ENCODE data around the gene PAEP.

PAEP gene

GRCh38 chr9:135608999-135609317, 47.4 kb downstream of the PAEP start:
- Histone ChIP-seq H3K56ac (ENCODE audit: low read length) (no peak overlapping the region), H3K27ac (ENCODE audit: low read depth, low read length) (no peak overlapping the region), H3K4me3 (ENCODE audit: low read length) (no peak overlapping the region), H4K8ac (ENCODE audit: low read depth, low read length) (no peak overlapping the region), H3K23ac (ENCODE audit: low read length) (no peak overlapping the region), H3K79me1 (ENCODE audit: low read length) (no peaks in the 10 kb centered on the region), H2BK5ac (ENCODE audit: low read length) (no peak overlapping the region), H3K27me3 (ENCODE audit: insufficient read depth, low read length, poor library complexity) (no peaks in the 10 kb centered on the region), H3K4me1 (ENCODE audit: control insufficient read depth, low read depth, low read length) (no peaks in the 10 kb centered on the region), H2BK120ac (ENCODE audit: low read depth, low read length) (no peak overlapping the region), H3K4me2 (ENCODE audit: low read length) (no peak overlapping the region), H2AK5ac (ENCODE audit: low read length) (no peak overlapping the region), H3K4ac (ENCODE audit: low read depth, low read length) (no peak overlapping the region), H3K36me3 (ENCODE audit: control insufficient read depth, insufficient read depth, low read length) (no peaks in the 10 kb centered on the region), H3K18ac (ENCODE audit: low read length) (no peak overlapping the region), H3K79me2 (ENCODE audit: control insufficient read depth, insufficient read depth, low read length) (no peaks in the 10 kb centered on the region), H3K9ac (ENCODE audit: low read length) (no peak overlapping the region), H4K5ac (ENCODE audit: low read length) (no peak overlapping the region), H2BK15ac (replicated peaks; ENCODE audit: low read depth) (no peak overlapping the region)
- WGBS (ENCODE audit: extremely low coverage, insufficient coverage, low lambda C conversion rate), result no CpG with 5 or more reads among the region's 15 CpGs
- DNase-seq, result no peak

- no peak overlapping the region for H2AK5ac ChIP-seq (ENCODE audit: low read length)
- no peak overlapping the region for H3K4me3 ChIP-seq (ENCODE audit: low read length)
- H3K4me1 ChIP-seq (ENCODE audit: control insufficient read depth, low read depth, low read length), result no peaks in the 10 kb centered on the region
- H3K9ac ChIP-seq (ENCODE audit: low read length), result no peak overlapping the region
- no peak overlapping the region for H3K4me2 ChIP-seq (ENCODE audit: low read length)
- no peak for DNase-seq
- H2BK120ac ChIP-seq (ENCODE audit: low read depth, low read length), result no peak overlapping the region
- no peak overlapping the region for H4K8ac ChIP-seq (ENCODE audit: low read depth, low read length)
- H3K4ac ChIP-seq (ENCODE audit: low read depth, low read length), result no peak overlapping the region
- no peaks in the 10 kb centered on the region for H3K79me1 ChIP-seq (ENCODE audit: low read length)
- no peaks in the 10 kb centered on the region for H3K36me3 ChIP-seq (ENCODE audit: control insufficient read depth, insufficient read depth, low read length)
- no peak overlapping the region for H4K5ac ChIP-seq (ENCODE audit: low read length)
- no peak overlapping the region for H3K56ac ChIP-seq (ENCODE audit: low read length)
- WGBS (ENCODE audit: extremely low coverage, insufficient coverage, low lambda C conversion rate), result no CpG with 5 or more reads among the region's 17 CpGs
- H2BK5ac ChIP-seq (ENCODE audit: low read length), result no peak overlapping the region
- H3K27ac ChIP-seq (ENCODE audit: low read depth, low read length), result no peak overlapping the region
- H2BK15ac ChIP-seq (replicated peaks; ENCODE audit: low read depth), result no peak overlapping the region
- no peaks in the 10 kb centered on the region for H3K79me2 ChIP-seq (ENCODE audit: control insufficient read depth, insufficient read depth, low read length)
- H3K18ac ChIP-seq (ENCODE audit: low read length), result no peak overlapping the region
- H3K23ac ChIP-seq (ENCODE audit: low read length), result no peak overlapping the region
- no peaks in the 10 kb centered on the region for H3K27me3 ChIP-seq (ENCODE audit: insufficient read depth, low read length, poor library complexity)
Observed at GRCh38 chr9:135609366-135609955, 47.9 kb downstream of the PAEP start.

- Histone ChIP-seq H4K5ac (ENCODE audit: low read length) (no peak overlapping the region), H3K79me2 (ENCODE audit: control insufficient read depth, insufficient read depth, low read length) (no peaks in the 10 kb centered on the region), H3K56ac (ENCODE audit: low read length) (no peak overlapping the region), H2AK5ac (ENCODE audit: low read length) (no peak overlapping the region), H3K4me2 (ENCODE audit: low read length) (no peak overlapping the region), H3K79me1 (ENCODE audit: low read length) (no peaks in the 10 kb centered on the region), H4K8ac (ENCODE audit: low read depth, low read length) (no peak overlapping the region), H3K36me3 (ENCODE audit: control insufficient read depth, insufficient read depth, low read length) (no peaks in the 10 kb centered on the region), H2BK120ac (ENCODE audit: low read depth, low read length) (no peak overlapping the region), H3K4me3 (ENCODE audit: low read length) (no peak overlapping the region), H3K4me1 (ENCODE audit: control insufficient read depth, low read depth, low read length) (no peaks in the 10 kb centered on the region), H2BK5ac (ENCODE audit: low read length) (no peak overlapping the region), H3K9ac (ENCODE audit: low read length) (no peak overlapping the region), H3K4ac (ENCODE audit: low read depth, low read length) (no peak overlapping the region), H2BK15ac (replicated peaks; ENCODE audit: low read depth) (no peak overlapping the region), H3K23ac (ENCODE audit: low read length) (no peak overlapping the region), H3K18ac (ENCODE audit: low read length) (no peak overlapping the region), H3K27ac (ENCODE audit: low read depth, low read length) (no peak overlapping the region), H3K27me3 (ENCODE audit: insufficient read depth, low read length, poor library complexity) (no peaks in the 10 kb centered on the region)
- DNase-seq, result no peak
- no CpG with 5 or more reads among the region's 13 CpGs for WGBS (ENCODE audit: extremely low coverage, insufficient coverage, low lambda C conversion rate)
Observed at GRCh38 chr9:135610290-135611141, 49.0 kb downstream of the PAEP start.

- Histone ChIP-seq H3K56ac (ENCODE audit: low read length) (no peak overlapping the region), H3K36me3 (ENCODE audit: control insufficient read depth, insufficient read depth, low read length) (no peaks in the 10 kb centered on the region), H3K9ac (ENCODE audit: low read length) (no peak overlapping the region), H4K5ac (ENCODE audit: low read length) (no peak overlapping the region), H3K4me1 (ENCODE audit: control insufficient read depth, low read depth, low read length) (no peaks in the 10 kb centered on the region), H3K4ac (ENCODE audit: low read depth, low read length) (no peak overlapping the region), H3K27ac (ENCODE audit: low read depth, low read length) (no peak overlapping the region), H3K23ac (ENCODE audit: low read length) (no peak overlapping the region), H2BK15ac (replicated peaks; ENCODE audit: low read depth) (no peak overlapping the region), H2BK120ac (ENCODE audit: low read depth, low read length) (no peak overlapping the region), H3K4me2 (ENCODE audit: low read length) (no peak overlapping the region), H3K79me2 (ENCODE audit: control insufficient read depth, insufficient read depth, low read length) (no peaks in the 10 kb centered on the region), H2AK5ac (ENCODE audit: low read length) (no peak overlapping the region), H2BK5ac (ENCODE audit: low read length) (no peak overlapping the region), H3K18ac (ENCODE audit: low read length) (no peak overlapping the region), H3K79me1 (ENCODE audit: low read length) (no peaks in the 10 kb centered on the region), H3K4me3 (ENCODE audit: low read length) (no peak overlapping the region), H4K8ac (ENCODE audit: low read depth, low read length) (no peak overlapping the region), H3K27me3 (ENCODE audit: insufficient read depth, low read length, poor library complexity) (no peaks in the 10 kb centered on the region)
- no peak for DNase-seq
- WGBS (ENCODE audit: extremely low coverage, insufficient coverage, low lambda C conversion rate), result no CpG with 5 or more reads among the region's 7 CpGs
Observed at GRCh38 chr9:135611142-135611874, 49.8 kb downstream of the PAEP start.

- no peak overlapping the region for H3K23ac ChIP-seq (ENCODE audit: low read length)
- H2BK120ac ChIP-seq (ENCODE audit: low read depth, low read length), result no peak overlapping the region
- H4K5ac ChIP-seq (ENCODE audit: low read length), result no peak overlapping the region
- H2AK5ac ChIP-seq (ENCODE audit: low read length), result no peak overlapping the region
- H3K4me3 ChIP-seq (ENCODE audit: low read length), result no peak overlapping the region
- no peak overlapping the region for H2BK5ac ChIP-seq (ENCODE audit: low read length)
- H3K36me3 ChIP-seq (ENCODE audit: control insufficient read depth, insufficient read depth, low read length), result no peaks in the 10 kb centered on the region
- no peaks in the 10 kb centered on the region for H3K27me3 ChIP-seq (ENCODE audit: insufficient read depth, low read length, poor library complexity)
- H3K4me2 ChIP-seq (ENCODE audit: low read length), result no peak overlapping the region
- no peak overlapping the region for H2BK15ac ChIP-seq (replicated peaks; ENCODE audit: low read depth)
- no peak for DNase-seq
- H4K8ac ChIP-seq (ENCODE audit: low read depth, low read length), result no peak overlapping the region
- no peak overlapping the region for H3K9ac ChIP-seq (ENCODE audit: low read length)
- no peaks in the 10 kb centered on the region for H3K4me1 ChIP-seq (ENCODE audit: control insufficient read depth, low read depth, low read length)
- H3K27ac ChIP-seq (ENCODE audit: low read depth, low read length), result no peak overlapping the region
- H3K18ac ChIP-seq (ENCODE audit: low read length), result no peak overlapping the region
- no peak overlapping the region for H3K4ac ChIP-seq (ENCODE audit: low read depth, low read length)
- H3K56ac ChIP-seq (ENCODE audit: low read length), result no peak overlapping the region
- no peaks in the 10 kb centered on the region for H3K79me1 ChIP-seq (ENCODE audit: low read length)
- no peaks in the 10 kb centered on the region for H3K79me2 ChIP-seq (ENCODE audit: control insufficient read depth, insufficient read depth, low read length)
- no CpG with 5 or more reads among the region's 4 CpGs for WGBS (ENCODE audit: extremely low coverage, insufficient coverage, low lambda C conversion rate)
Observed at GRCh38 chr9:135611875-135612209, 50.3 kb downstream of the PAEP start.
